Neutrophil (primary cell): Measurements from ENCODE around the gene FHAD1.
A peak's percentile ranks its signal among the peaks of the same experiment; 100 is the strongest.

Source experiments
- H3K27ac ChIP-seq: fragments of 200-600 bp; sonication (generic); 2 replicates; pipeline ENCODE4 v1.5.1; 2016; ENCODE audit warnings: mild to moderate bottlenecking, moderate library complexity
- H3K27me3 ChIP-seq: fragments of 200-600 bp; sonication (generic); 2 replicates; pipeline ENCODE4 v1.6.0; 2016; ENCODE audit warnings: mild to moderate bottlenecking
- H3K36me3 ChIP-seq: fragments of 200-600 bp; sonication (generic); 2 replicates; pipeline ENCODE4 v1.5.1; 2017
- H3K4me1 ChIP-seq, 2 experiments: fragments of 200-600 bp in 1 of 2; sonication (generic) in 1 of 2; 1 replicate in 1 of 2; 2 replicates in 1 of 2; pipeline versions ENCODE4 v1.5.1 to v1.6.1; 2013 to 2016; ENCODE audit warnings: low read depth in 1 of 2, low read length in 1 of 2, mild to moderate bottlenecking in 1 of 2, moderate library complexity in 1 of 2; ENCODE audit not compliant: control insufficient read depth in 1 of 2, insufficient read depth in 1 of 2
- H3K4me3 ChIP-seq, 2 experiments: fragments of 200-600 bp in 1 of 2; sonication (generic) in 1 of 2; 1 replicate in 1 of 2; 2 replicates in 1 of 2; pipeline ENCODE4 v1.5.1; 2013 to 2016; ENCODE audit warnings: low read depth in 1 of 2, low read length in 1 of 2, mild to moderate bottlenecking in 1 of 2, moderate library complexity in 1 of 2
- H3K9me3 ChIP-seq: fragments of 200-600 bp; sonication (generic); 2 replicates; pipeline ENCODE4 v1.5.1; 2016
- TF ChIP-seq, protein P1 (sequence below): fragments of 200-600 bp; sonication (generic); IDR thresholded peaks from 2 replicates; pipeline ENCODE4 v1.5.1; 2016; ENCODE audit warnings: antibody characterized with exemption

Gene FHAD1

DNA sequence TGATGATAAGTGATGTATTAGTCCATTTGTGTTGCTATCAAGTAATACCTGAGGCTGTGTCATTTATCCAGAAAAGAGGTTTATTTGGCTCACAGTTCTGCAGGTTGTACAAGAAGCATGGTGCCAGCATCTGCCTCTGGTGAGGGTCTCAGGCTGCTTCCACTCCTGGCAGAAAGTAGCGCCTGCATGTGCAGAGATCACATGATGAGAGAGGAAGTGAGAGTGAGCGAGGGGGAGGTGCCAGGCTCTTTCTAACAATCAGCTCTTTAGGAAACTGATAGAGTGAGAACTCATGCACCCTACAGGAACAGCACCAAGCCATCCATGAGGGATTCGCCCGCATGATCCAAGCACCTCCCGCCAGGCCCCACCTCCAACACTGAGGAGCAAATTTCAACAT lies 2.2 kb upstream of the FHAD1 start:
- TF ChIP-seq, protein P1, sequence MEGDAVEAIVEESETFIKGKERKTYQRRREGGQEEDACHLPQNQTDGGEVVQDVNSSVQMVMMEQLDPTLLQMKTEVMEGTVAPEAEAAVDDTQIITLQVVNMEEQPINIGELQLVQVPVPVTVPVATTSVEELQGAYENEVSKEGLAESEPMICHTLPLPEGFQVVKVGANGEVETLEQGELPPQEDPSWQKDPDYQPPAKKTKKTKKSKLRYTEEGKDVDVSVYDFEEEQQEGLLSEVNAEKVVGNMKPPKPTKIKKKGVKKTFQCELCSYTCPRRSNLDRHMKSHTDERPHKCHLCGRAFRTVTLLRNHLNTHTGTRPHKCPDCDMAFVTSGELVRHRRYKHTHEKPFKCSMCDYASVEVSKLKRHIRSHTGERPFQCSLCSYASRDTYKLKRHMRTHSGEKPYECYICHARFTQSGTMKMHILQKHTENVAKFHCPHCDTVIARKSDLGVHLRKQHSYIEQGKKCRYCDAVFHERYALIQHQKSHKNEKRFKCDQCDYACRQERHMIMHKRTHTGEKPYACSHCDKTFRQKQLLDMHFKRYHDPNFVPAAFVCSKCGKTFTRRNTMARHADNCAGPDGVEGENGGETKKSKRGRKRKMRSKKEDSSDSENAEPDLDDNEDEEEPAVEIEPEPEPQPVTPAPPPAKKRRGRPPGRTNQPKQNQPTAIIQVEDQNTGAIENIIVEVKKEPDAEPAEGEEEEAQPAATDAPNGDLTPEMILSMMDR = no peak
- Histone ChIP-seq H3K9me3 (no peaks in the 10 kb centered on the region), H3K36me3 (no peaks in the 10 kb centered on the region), H3K4me1 (peaks cover 28 to 31% of the 10 kb centered on the region in 2 experiments), H3K27me3 (peaks cover 30% of the 10 kb centered on the region), H3K4me3 (no peak overlapping the region), H3K27ac (no peak overlapping the region)

DNA sequence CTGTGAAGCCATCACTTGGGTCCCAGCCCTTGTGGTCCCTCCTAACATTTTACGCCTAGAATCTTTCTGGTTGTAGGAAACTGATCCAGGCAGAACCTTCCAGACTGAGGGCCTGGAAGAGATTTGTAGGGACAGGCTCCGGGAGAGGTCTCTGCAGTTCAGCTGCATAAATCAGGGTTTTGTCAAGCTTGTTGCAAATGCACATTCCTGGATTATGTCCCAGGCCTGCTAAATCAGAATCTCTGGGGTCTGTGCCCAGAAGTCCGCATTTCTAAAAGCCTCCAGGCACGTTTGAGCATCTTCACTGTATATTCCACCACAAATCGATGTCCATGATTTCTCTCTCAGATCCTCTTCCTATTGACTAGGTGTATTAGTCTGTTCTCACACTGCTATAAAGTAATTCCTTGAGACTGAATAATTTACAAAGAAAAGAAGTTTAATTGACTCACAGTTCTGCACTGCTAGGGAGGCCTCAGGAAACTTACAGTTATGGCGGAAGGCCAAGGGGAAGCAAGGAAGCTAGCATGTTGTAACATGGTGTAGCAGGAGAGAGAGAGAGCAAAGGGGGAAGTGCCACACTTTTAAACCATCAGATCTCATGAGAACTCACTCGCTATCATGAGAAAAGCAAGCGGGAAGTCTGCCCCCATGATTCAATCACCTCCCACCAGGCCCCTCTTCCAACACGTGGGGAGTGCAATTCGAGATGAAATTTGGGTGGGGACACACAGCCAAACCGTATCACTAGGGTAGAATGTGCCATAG lies 1.2 kb upstream of the FHAD1 start:
- Histone ChIP-seq H3K9me3 (no peaks in the 10 kb centered on the region), H3K36me3 (no peaks in the 10 kb centered on the region), H3K27ac (peak overlapping the region; percentile 49), H3K27me3 (peaks cover 35% of the 10 kb centered on the region), H3K4me1 (peaks cover 28 to 31% of the 10 kb centered on the region in 2 experiments), H3K4me3 (peak overlapping the region in 1 of 2 experiments; percentile 45)
- TF ChIP-seq, protein P1 = no peak

DNA sequence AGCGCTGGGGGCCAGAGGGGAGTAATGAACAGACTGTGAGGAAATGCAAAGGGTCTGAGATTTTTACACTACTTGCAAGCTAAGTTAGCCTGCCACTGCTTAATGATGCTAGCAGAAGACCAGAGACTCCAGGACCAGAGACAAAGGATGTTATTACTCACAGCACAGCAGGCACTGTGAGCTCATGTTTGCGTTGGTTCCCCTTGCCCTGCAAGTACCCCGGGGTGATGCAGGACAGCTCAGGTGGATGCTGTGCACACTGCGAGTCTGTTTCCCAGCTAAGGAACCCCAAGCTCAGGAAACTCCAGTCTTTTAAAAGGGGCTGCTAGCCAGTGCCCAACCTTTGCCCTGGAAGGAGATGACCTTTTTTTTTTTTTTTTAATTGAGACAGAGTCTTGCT lies 1.2 kb downstream of the FHAD1 start:
- no peak overlapping the region for H3K27ac ChIP-seq
- H3K27me3 ChIP-seq = peaks cover 36% of the 10 kb centered on the region
- TF ChIP-seq, protein P1 = no peak
- H3K4me3 ChIP-seq = no peak overlapping the region
- H3K36me3 ChIP-seq = no peaks in the 10 kb centered on the region
- no peaks in the 10 kb centered on the region for H3K9me3 ChIP-seq
- H3K4me1 ChIP-seq = peaks cover 28 to 31% of the 10 kb centered on the region in 2 experiments

DNA sequence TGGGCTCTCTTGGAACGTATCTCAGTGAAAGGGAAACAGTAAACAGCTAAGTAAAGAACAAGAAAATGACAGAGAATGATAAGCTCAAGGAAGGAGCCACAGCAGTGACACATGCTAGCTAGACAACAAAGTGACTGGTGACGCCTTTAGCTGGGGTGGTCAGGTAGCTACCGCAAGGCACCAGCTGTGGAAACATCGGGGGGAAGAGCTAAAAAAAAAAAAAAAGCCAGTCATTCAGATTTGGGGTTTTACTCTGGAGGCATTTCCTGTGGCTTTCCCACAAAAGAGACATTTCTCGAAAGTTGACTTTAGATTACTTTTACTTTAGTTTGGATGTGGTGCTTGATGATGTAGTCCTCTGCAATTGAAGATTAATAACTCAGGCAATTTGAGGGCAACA lies 2.1 kb downstream of the FHAD1 start:
- Histone ChIP-seq H3K4me1 (peaks cover 28 to 31% of the 10 kb centered on the region in 2 experiments), H3K36me3 (no peaks in the 10 kb centered on the region), H3K27ac (no peak overlapping the region), H3K4me3 (no peak overlapping the region), H3K27me3 (peaks cover 41% of the 10 kb centered on the region), H3K9me3 (no peaks in the 10 kb centered on the region)
- TF ChIP-seq, protein P1 = no peak

DNA sequence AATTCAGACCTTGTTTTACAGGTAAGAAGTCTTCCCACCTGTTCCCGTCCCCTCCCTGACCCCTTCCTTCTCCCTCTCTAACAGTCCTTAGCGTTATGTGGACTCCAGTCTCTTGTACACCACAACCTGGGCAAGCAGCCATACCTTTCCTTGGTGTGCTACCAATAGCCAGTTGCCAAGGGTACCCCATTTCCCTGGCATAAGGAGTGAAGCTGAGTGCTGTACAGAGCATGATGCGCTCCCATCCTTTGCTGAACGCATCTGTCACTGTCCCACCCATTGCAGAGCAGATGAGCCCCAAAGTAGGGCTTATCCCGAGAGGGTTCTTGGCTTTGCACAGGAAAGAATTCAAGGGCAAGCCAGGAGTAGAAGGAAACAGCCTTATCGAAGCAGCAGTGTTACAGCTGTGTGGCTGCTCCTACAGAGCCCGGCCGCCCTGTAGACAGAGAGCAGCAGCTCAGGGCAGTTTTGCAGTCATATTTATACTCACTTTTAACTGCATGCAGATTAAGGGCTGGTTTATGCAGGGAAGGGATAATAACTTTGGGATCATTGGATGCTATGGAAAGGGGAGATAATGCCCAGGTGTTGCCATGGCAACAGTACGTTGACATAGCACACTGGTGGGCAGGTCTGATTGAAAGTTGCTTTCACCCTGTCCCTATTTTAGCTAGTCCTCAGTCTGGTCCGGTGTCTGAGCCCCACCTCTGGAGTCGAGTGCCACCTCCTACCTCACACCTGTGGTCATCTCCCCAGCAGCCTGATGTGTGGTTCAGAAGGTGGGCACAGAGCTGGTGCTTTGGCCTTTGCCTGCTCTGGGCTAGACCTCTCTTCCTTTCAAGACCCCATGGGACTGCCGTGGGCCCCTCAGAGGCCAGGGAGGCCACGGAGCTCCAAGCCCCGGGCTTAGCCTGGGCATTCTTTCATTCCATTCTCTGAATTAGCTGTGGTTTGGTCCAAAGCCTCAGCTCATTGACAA lies 5.1 kb downstream of the FHAD1 start:
- peaks cover 6% of the 10 kb centered on the region in 2 experiments for H3K4me1 ChIP-seq
- no peak overlapping the region for H3K4me3 ChIP-seq
- H3K27me3 ChIP-seq = peaks cover 38% of the 10 kb centered on the region
- H3K9me3 ChIP-seq = no peaks in the 10 kb centered on the region
- TF ChIP-seq, protein P1 = no peak
- H3K27ac ChIP-seq = no peak overlapping the region
- no peaks in the 10 kb centered on the region for H3K36me3 ChIP-seq
